ENCODE results near the gene MGME1. TPM values are rescaled to one million over a fixed set of nuclear protein-coding genes. Genes with fewer than 3 reads are reported as not detected.
A peak's percentile ranks its signal among the peaks of the same experiment; 100 is the strongest.

Gene MGME1
- total and polyA plus RNA-seq, 7 donors, result 5.0 to 17.4 (median 14.8) TPM

DNA sequence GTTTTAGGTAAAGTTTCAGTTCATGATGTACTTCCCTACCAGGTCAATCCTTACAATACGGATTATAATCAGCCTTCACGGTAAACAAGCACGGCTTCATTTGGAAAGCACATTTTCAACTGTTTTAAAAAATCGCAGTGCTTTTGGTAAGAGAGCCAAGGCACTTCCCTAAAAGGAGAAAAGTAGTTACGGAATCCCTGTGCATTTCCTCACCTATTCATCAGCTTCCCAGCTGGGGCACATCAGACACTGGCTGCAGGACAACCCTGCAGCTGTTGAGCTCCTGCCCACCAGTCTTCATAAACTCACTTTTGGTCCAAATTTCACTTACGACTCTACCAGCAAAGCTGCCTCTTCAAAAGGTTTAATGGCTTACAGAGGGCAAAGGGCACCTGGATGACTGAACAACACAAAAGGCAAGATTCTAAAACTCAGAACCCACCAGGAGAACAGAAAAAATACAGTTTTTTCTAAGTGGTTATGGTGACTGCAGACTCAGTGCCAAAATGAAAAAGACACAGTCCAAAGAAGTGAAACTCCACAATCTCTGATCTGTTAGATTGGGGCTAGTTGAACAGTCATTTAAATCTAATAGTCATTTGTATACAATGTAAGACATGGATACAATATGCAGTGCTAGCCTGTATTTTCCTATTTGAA lies 7.8 kb upstream of the MGME1 start:
- H3K27ac ChIP-seq, result peak overlapping the region; percentile 74 to 79 (median 76)
- H3K9me3 ChIP-seq, result no peaks in the 10 kb centered on the region
- H3K4me3 ChIP-seq, result peak overlapping the region in 3 of 4 donors; percentile 13 to 16 (median 14)
- H3K27me3 ChIP-seq, result no peaks in the 10 kb centered on the region
- peaks cover 0 to 90% (median 84%) of the 10 kb centered on the region in 4 donors for H3K4me1 ChIP-seq
- peak; percentile 84 for DNase-seq
- intact Hi-C loops (cut with DNase I), result no loop called here
- TF ChIP-seq POLR2AphosphoS5 (IDR thresholded peaks at IDR 0.05) (peak; percentile 49 to 71 (median 62)), EP300 (IDR thresholded peaks at IDR 0.05) (no peak), CTCF (IDR thresholded peaks at IDR 0.05) (no peak), POLR2A (IDR thresholded peaks at IDR 0.05) (no peak)
- peaks cover 0 to 7% (median under 1%) of the 10 kb centered on the region in 4 donors for H3K36me3 ChIP-seq
- WGBS, 2 donors, result 7 to 42% methylated on average over 6 of the region's 6 CpGs

- H3K36me3 ChIP-seq, result peaks cover 0 to 2% (median 0%) of the 10 kb centered on the region in 4 donors
- peak overlapping the region; percentile 74 to 79 (median 76) for H3K27ac ChIP-seq
- no peak for DNase-seq
- WGBS, 2 donors, result 18 to 48% methylated on average over 1 of the region's 1 CpG
- H3K4me3 ChIP-seq, result peak overlapping the region in 1 of 4 donors; percentile 14
- H3K9me3 ChIP-seq, result no peaks in the 10 kb centered on the region
- intact Hi-C loops (cut with DNase I), result no loop called here
- H3K27me3 ChIP-seq, result no peaks in the 10 kb centered on the region
- no peak for TF ChIP-seq POLR2A (IDR thresholded peaks at IDR 0.05)
- no peak for TF ChIP-seq EP300 (IDR thresholded peaks at IDR 0.05)
- no peak for TF ChIP-seq CTCF (IDR thresholded peaks at IDR 0.05)
- H3K4me1 ChIP-seq, result peaks cover 0 to 95% (median 88%) of the 10 kb centered on the region in 4 donors
Measured at GRCh38 chr20:17961587-17961940, 7.3 kb upstream of the MGME1 start.

DNA sequence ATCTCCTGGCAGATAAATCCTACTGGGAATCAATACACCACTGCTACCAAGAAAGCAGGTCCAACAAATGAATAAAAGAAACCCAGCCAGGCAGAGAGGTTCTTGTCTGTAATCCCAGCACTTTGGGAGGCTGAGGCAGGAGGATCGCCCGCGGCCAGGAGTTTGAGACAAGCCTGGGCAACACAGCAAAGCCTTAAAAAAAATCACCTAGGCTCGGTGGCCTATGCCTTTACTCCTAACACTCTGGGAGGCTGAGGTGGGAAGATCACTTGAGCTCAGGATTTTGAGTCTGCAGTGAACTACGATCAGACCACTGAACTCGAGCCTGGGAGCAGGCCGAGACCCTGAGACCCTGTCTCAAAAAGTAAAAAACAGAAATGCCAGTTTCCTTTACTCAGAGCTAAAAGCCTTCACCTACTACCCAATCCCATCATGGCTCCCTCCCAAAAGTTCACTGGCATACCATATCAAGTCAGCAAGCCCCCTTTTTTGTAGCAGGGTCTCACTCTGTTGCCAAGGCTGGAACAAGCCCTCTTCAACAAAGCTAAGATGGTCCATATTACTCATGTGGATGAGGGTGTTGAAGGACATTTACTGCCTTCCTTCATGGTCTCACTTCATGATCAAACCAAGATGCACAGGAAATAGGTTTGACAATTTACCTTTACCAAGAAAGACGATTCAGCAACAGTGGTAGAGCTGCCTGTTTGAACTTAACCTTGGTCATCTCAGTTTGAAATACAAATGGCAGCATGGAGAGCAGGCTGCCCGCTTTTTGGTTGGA lies 5.5 kb upstream of the MGME1 start:
- 78 to 81% methylated on average over 9 of the region's 9 CpGs for WGBS, 2 donors
- intact Hi-C loops (cut with DNase I), result no loop called here
- TF ChIP-seq EP300 (IDR thresholded peaks at IDR 0.05) (no peak), POLR2AphosphoS5 (IDR thresholded peaks at IDR 0.05) (no peak), CTCF (IDR thresholded peaks at IDR 0.05) (no peak), POLR2A (IDR thresholded peaks at IDR 0.05) (no peak)
- Histone ChIP-seq H3K36me3 (no peaks in the 10 kb centered on the region), H3K4me1 (peaks cover 0 to 90% (median 80%) of the 10 kb centered on the region in 4 donors), H3K27me3 (no peaks in the 10 kb centered on the region), H3K27ac (peak overlapping the region; percentile 36 to 78 (median 74)), H3K9me3 (no peaks in the 10 kb centered on the region), H3K4me3 (no peak overlapping the region)
- no peak for DNase-seq

DNA sequence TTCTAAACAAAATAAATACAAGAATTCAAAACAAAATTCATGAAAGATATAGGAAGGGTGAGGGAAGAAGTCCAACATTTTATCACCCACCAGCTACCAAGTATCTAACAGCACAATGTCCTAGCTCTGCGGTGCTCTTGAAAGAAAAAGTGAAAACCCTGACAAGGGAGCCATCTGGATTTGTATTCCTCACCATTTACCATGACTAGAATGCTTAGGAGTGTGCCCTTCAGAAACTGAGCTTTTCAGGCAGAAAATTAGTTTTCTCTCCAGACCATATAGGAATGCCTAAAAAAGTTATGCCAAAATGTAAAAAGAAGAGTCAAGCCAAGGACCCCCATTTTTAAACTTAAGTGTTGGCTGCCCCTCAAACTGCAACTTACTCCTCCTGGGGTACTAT lies 4.7 kb upstream of the MGME1 start:
- WGBS, 2 donors, result 84 to 91% methylated on average over 1 of the region's 1 CpG
- H3K9me3 ChIP-seq, result no peaks in the 10 kb centered on the region
- H3K27ac ChIP-seq, result peak overlapping the region in 2 of 4 donors; percentile 26 to 74
- no peaks in the 10 kb centered on the region for H3K36me3 ChIP-seq
- no peaks in the 10 kb centered on the region for H3K27me3 ChIP-seq
- no peak overlapping the region for H3K4me3 ChIP-seq
- intact Hi-C loops (cut with DNase I), result no loop called here
- no peak for TF ChIP-seq CTCF (IDR thresholded peaks at IDR 0.05)
- no peak for TF ChIP-seq POLR2AphosphoS5 (IDR thresholded peaks at IDR 0.05)
- no peak for TF ChIP-seq EP300 (IDR thresholded peaks at IDR 0.05)
- TF ChIP-seq POLR2A (IDR thresholded peaks at IDR 0.05), result no peak
- no peak for DNase-seq
- H3K4me1 ChIP-seq, result peaks cover 0 to 82% (median 73%) of the 10 kb centered on the region in 4 donors

All from sigmoid colon (tissue), 7 donors.